Epithelial cell of proximal tubule (primary cell): Measurements from ENCODE around the gene ABCA4. TPM values are rescaled to one million over a fixed set of nuclear protein-coding genes. Genes with fewer than 3 reads are reported as not detected.
A peak's percentile ranks its signal among the peaks of the same experiment; 100 is the strongest.

ENCODE experiments used
- DNase-seq: peaks from one replicate; pipeline ENCODE4 v3.0.0-alpha.2; 2011; ENCODE audit warnings: low read depth
- H3K4me3 ChIP-seq: 2 replicates; pipeline ENCODE4 v1.5.1; 2011; ENCODE audit warnings: low read depth, mild to moderate bottlenecking, low read length
- CTCF ChIP-seq: conservative IDR thresholded peaks from 2 replicates; pipeline ENCODE4 v1.5.1; 2012; ENCODE audit warnings: low read depth, mild to moderate bottlenecking, low read length
- total RNA-seq: library from RNA; depleted of rRNA; stranded (reverse); fragments of >200 nt; gene quantifications from 2 replicates; pipeline ENCODE4 v1.2.3, GENCODE V29; 2015

The ABCA4 gene
- total RNA-seq, 1 donor from 2014 or later: not detected

GRCh38 chr1:94044891-94045290, 76.1 kb downstream of the ABCA4 start:
- no peak for DNase-seq
- no peak overlapping the region for H3K4me3 ChIP-seq
- TF ChIP-seq CTCF: no peak

- H3K4me3 ChIP-seq: no peak overlapping the region
- no peak for DNase-seq
- TF ChIP-seq CTCF: no peak
Observed at GRCh38 chr1:94044290-94044790, 76.6 kb downstream of the ABCA4 start.

- H3K4me3 ChIP-seq: no peak overlapping the region
- DNase-seq: no peak
- TF ChIP-seq CTCF: no peak
Observed at GRCh38 chr1:94043738-94044289, 77.1 kb downstream of the ABCA4 start.

GRCh38 chr1:94042388-94042787, 78.6 kb downstream of the ABCA4 start:
- no peak for TF ChIP-seq CTCF
- DNase-seq: no peak
- H3K4me3 ChIP-seq: no peak overlapping the region

- TF ChIP-seq CTCF: no peak
- no peak overlapping the region for H3K4me3 ChIP-seq
- DNase-seq: no peak
Observed at GRCh38 chr1:94039871-94040569, 80.9 kb downstream of the ABCA4 start.

GRCh38 chr1:94039514-94039870, 81.5 kb downstream of the ABCA4 start:
- DNase-seq: no peak
- peak; percentile 96 for TF ChIP-seq CTCF
- no peak overlapping the region for H3K4me3 ChIP-seq

- no peak overlapping the region for H3K4me3 ChIP-seq
- TF ChIP-seq CTCF: no peak
- no peak for DNase-seq
Observed at GRCh38 chr1:94038511-94038910, 82.4 kb downstream of the ABCA4 start.
